Panc1 (cell line): ENCODE results near the gene C22orf39. TPM values are rescaled to one million over a fixed set of nuclear protein-coding genes. Genes with fewer than 3 reads are reported as not detected.

Experiments
- ATAC-seq: fragments of 200-7000 bp; cut with Tn5 transposase; 2 replicates; pipeline ENCODE4 v1.9.1; 2020; ENCODE audit warnings: mild to moderate bottlenecking, moderate library complexity
- BruUV-seq: library from RNA; stranded (reverse); fragments of 400-500 nt; replicated peaks from 2 replicates; lab custom pipeline; 2021; lab: Mats Ljungman, UMichigan
- CTCF ChIA-PET: fragments of 300-600 bp; sonication (Branson Sonifier 250); formaldehyde crosslinking; loops from one replicate; lab custom pipeline; 2022; ENCODE audit warnings: antibody characterized with exemption; lab: Charles Lee
- POLR2A ChIA-PET: fragments of 300-600 bp; sonication (Branson Sonifier 250); formaldehyde crosslinking; loops from one replicate; lab custom pipeline; 2022; ENCODE audit warnings: antibody characterized with exemption; lab: Charles Lee
- DNase-seq: peaks from one replicate; pipeline ENCODE4 v3.0.0-alpha.2; 2010; ENCODE audit warnings: low read depth, low spot score
- H3K27ac ChIP-seq: 2 replicates; pipeline ENCODE4 v1.5.1; 2011; ENCODE audit warnings: mild to moderate bottlenecking, low read length, inconsistent platforms
- H3K27me3 ChIP-seq: fragments of 200-500 bp; sonication (Bioruptor generic); 2 replicates; pipeline ENCODE4 v1.6.0; 2014; ENCODE audit warnings: low read length, inconsistent platforms; ENCODE audit not compliant: control insufficient read depth, insufficient read depth
- H3K36me3 ChIP-seq: fragments of 200-500 bp; sonication (Bioruptor generic); 2 replicates; pipeline ENCODE4 v1.5.1; 2014; ENCODE audit warnings: inconsistent platforms, mild to moderate bottlenecking, low read length, moderate library complexity; ENCODE audit not compliant: control insufficient read depth, insufficient read depth
- H3K4me1 ChIP-seq: 2 replicates; pipeline ENCODE4 v1.5.1; 2011; ENCODE audit warnings: inconsistent platforms, mild to moderate bottlenecking, low read length, moderate library complexity; ENCODE audit not compliant: control insufficient read depth, insufficient read depth
- H3K4me3 ChIP-seq, 2 experiments: 2 replicates each; pipeline ENCODE4 v1.5.1; 2011 to 2012; ENCODE audit warnings: low read depth in 2 of 2, low read length in 2 of 2, mild to moderate bottlenecking in 2 of 2, inconsistent platforms in 1 of 2, moderate library complexity in 1 of 2
- H3K9me3 ChIP-seq: fragments of 200-500 bp; sonication (Bioruptor generic); 2 replicates; pipeline ENCODE4 v1.5.1; 2014; ENCODE audit warnings: low read depth, mild to moderate bottlenecking, inconsistent platforms, low read length, moderate library complexity; ENCODE audit not compliant: control insufficient read depth, insufficient read depth
- CTCF ChIP-seq: fragments of 450-650 bp; IDR thresholded peaks from 2 replicates; pipeline ENCODE4 v1.5.1; 2017; ENCODE audit warnings: mild to moderate bottlenecking
- POLR2AphosphoS5 ChIP-seq: IDR thresholded peaks from 2 replicates; pipeline ENCODE4 v1.6.1; 2012; ENCODE audit warnings: mild to moderate bottlenecking, low read depth, low read length, moderate library complexity
- REST ChIP-seq, 2 experiments: IDR thresholded peaks; 2 replicates each; pipeline ENCODE4 v1.6.1; 2011 to 2012; ENCODE audit warnings: low read depth in 2 of 2, control low read depth in 1 of 2, low read length in 1 of 2, mild to moderate bottlenecking in 1 of 2, moderate library complexity in 1 of 2; ENCODE audit not compliant: insufficient read depth in 1 of 2
- SIN3A ChIP-seq: IDR thresholded peaks from 2 replicates; pipeline ENCODE4 v1.6.1; 2012; ENCODE audit warnings: low read depth, mild to moderate bottlenecking, low read length, moderate library complexity, borderline replicate concordance; ENCODE audit not compliant: insufficient read depth
- TCF7L2 ChIP-seq: IDR thresholded peaks from 2 replicates; pipeline ENCODE4 v1.6.1; 2011; ENCODE audit warnings: mild to moderate bottlenecking, low read depth, low read length, inconsistent platforms
- in situ Hi-C: cut with HindIII; loops from 2 replicates; pipeline ENCODE4 v1.10.0; 2016; ENCODE audit warnings: low sequenced_read_pairs, low pct_unique_long_range_greater_than_20kb
- intact Hi-C: fragments of 100-400 bp; cut with micrococcal nuclease; formaldehyde crosslinking; loops from one replicate; pipeline ENCODE4 v1.10.0; 2022; ENCODE audit not compliant: unreplicated experiment
- total RNA-seq: library from RNA; stranded (reverse); gene quantifications from one replicate; pipeline ENCODE4 v1.2.1, GENCODE V29; 2021; ENCODE audit not compliant: unreplicated experiment

C22orf39 gene
- total RNA-seq, 1 experiment from 2014 or later, result 20.5 TPM

GRCh38 chr22:19488884-19489843 lies 41.7 kb upstream of the C22orf39 start:
- ChIA-PET CTCF (interaction anchor here (0.7 kb wide), 1 partner anchor 9 kb away, joined by 5 read pairs; no protein-coding TSS in a partner anchor), POLR2A (no interaction called here)
- Histone ChIP-seq H3K4me3 (no peak overlapping the region), H3K9me3 (no peaks in the 10 kb centered on the region), H3K27me3 (no peaks in the 10 kb centered on the region), H3K27ac (no peak overlapping the region), H3K4me1 (no peaks in the 10 kb centered on the region), H3K36me3 (peaks cover 5% of the 10 kb centered on the region)
- no peak for DNase-seq
- no TSS peak for BruUV-seq
- intact Hi-C loops (no loop called here), in situ Hi-C loops (no loop called here)
- TF ChIP-seq SIN3A (no peak), REST (IDR thresholded peaks at IDR 0.05; ENCODE audit: insufficient read depth in 1 of 2, low read depth in 2 of 2, low read length in 1 of 2) (no peak), CTCF (no peak), TCF7L2 (no peak), POLR2AphosphoS5 (no peak)
- ATAC-seq, result no peak

GRCh38 chr22:19488285-19488684 lies 40.8 kb upstream of the C22orf39 start:
- BruUV-seq, result no TSS peak
- H3K9me3 ChIP-seq, result no peaks in the 10 kb centered on the region
- ChIA-PET POLR2A (no interaction called here), CTCF (no interaction called here)
- in situ Hi-C loops, result no loop called here
- no peaks in the 10 kb centered on the region for H3K4me1 ChIP-seq
- H3K36me3 ChIP-seq, result peaks cover 3% of the 10 kb centered on the region; the same call in 1 of the 2 replicates
- no peak overlapping the region for H3K27ac ChIP-seq
- TF ChIP-seq TCF7L2, result no peak
- no peak for TF ChIP-seq SIN3A
- no peak for TF ChIP-seq POLR2AphosphoS5
- no peak for TF ChIP-seq CTCF
- no peak for TF ChIP-seq REST (IDR thresholded peaks at IDR 0.05; ENCODE audit: insufficient read depth in 1 of 2, low read depth in 2 of 2, low read length in 1 of 2)
- H3K27me3 ChIP-seq, result no peaks in the 10 kb centered on the region
- DNase-seq (no peak), ATAC-seq (no peak)
- H3K4me3 ChIP-seq, result no peak overlapping the region
- intact Hi-C loops, result no loop called here
